Gastrocnemius medialis (tissue), 4 donors: ENCODE data around the gene SF3B3. TPM values are rescaled to one million over a fixed set of nuclear protein-coding genes. Genes with fewer than 3 reads are reported as not detected.
A peak's percentile ranks its signal among the peaks of the same experiment; 100 is the strongest.
"Not testable (repeated sequence)": the region's sequence is repeated elsewhere in the genome, so short reads cannot be mapped to it uniquely, and the experiment has no call there.

ENCODE experiments used
- ATAC-seq, 2 donors: fragments of 150-250 bp; one replicate each; pipeline ENCODE4 v1.9.1; 2016
- DNase-seq, 2 donors: peaks; one replicate each; pipeline ENCODE4 v3.0.0-alpha.2; 2019
- H3K27ac ChIP-seq, 4 donors: fragments of 200-600 bp; sonication (generic); 1 replicate in 1 of 4; 2 replicates in 3 of 4; pipeline ENCODE4 v1.5.1; 2016 to 2018; ENCODE audit warnings: mild to moderate bottlenecking in 2 of 4, moderate library complexity in 1 of 4
- H3K27me3 ChIP-seq, 3 donors: fragments of 200-600 bp; sonication (generic) in 2 of 3; 1 replicate in 1 of 3; 2 replicates in 2 of 3; pipeline versions ENCODE4 v1.5.1 to v1.6.0; 2016 to 2019; ENCODE audit warnings: mild to moderate bottlenecking in 1 of 3, moderate library complexity in 1 of 3
- H3K36me3 ChIP-seq, 2 donors: fragments of 200-600 bp; sonication (generic) in 1 of 2; one replicate each; pipeline ENCODE4 v1.5.1; 2017 to 2018
- H3K4me1 ChIP-seq, 2 donors: fragments of 200-600 bp; sonication (generic) in 1 of 2; one replicate each; pipeline ENCODE4 v1.5.1; 2016 to 2017; ENCODE audit warnings: mild to moderate bottlenecking in 2 of 2
- H3K4me3 ChIP-seq, 4 donors: fragments of 200-600 bp; sonication (generic) in 3 of 4; 1 replicate in 1 of 4; 2 replicates in 3 of 4; pipeline ENCODE4 v1.5.1; 2016 to 2019; ENCODE audit warnings: mild to moderate bottlenecking in 2 of 4
- H3K9me3 ChIP-seq, 3 donors: fragments of 200-600 bp; sonication (generic) in 2 of 3; 1 replicate in 1 of 3; 2 replicates in 2 of 3; pipeline ENCODE4 v1.5.1; 2016 to 2019
- POLR2A ChIP-seq, 2 donors: fragments of 450-650 bp; IDR thresholded peaks; one replicate each; pipeline ENCODE4 v1.6.1; 2017; ENCODE audit warnings: antibody characterized with exemption in 2 of 2, mild to moderate bottlenecking in 2 of 2, moderate library complexity in 2 of 2
- in situ Hi-C, 4 donors: fragments of 200-750 bp; cut with MboI; loops; one replicate each; pipeline versions ENCODE4 v1.15.0 to v1.8.0; 2017; ENCODE audit warnings: low sequenced_read_pairs in 4 of 4
- intact Hi-C: fragments of 100-400 bp; cut with DNase I; formaldehyde crosslinking; loops from one replicate; pipeline ENCODE4 v1.15.1; 2023; ENCODE audit warnings: low total_unique reads
- total RNA-seq, 4 donors: library from RNA; depleted of rRNA; stranded (reverse); fragments of >200 nt; gene quantifications; one replicate each; pipeline versions ENCODE4 v1.1.0 to v1.2.3, GENCODE V29; 2016
- TF ChIP-seq, protein P1 (sequence below), 5 experiments: fragments of 450-650 bp in 3 of 5; fragments of 200-600 bp in 2 of 5; sonication (generic) in 2 of 5; IDR thresholded peaks in 4 of 5; conservative IDR thresholded peaks in 1 of 5; 1 replicate in 4 of 5; 2 replicates in 1 of 5; pipeline ENCODE4 v1.5.1; 2016 to 2019; ENCODE audit warnings: antibody characterized with exemption in 5 of 5, mild to moderate bottlenecking in 3 of 5, moderate library complexity in 3 of 5

SF3B3 gene
- total RNA-seq, 4 donors from 2014 or later, result 71.0 to 110 (median 97.2) TPM

- Histone ChIP-seq H3K27ac (peak overlapping the region in 3 of 4 donors; percentile 25 to 58 (median 48)), H3K4me3 (no peak overlapping the region), H3K27me3 (no peaks in the 10 kb centered on the region), H3K9me3 (no peaks in the 10 kb centered on the region), H3K36me3 (peaks cover 3 to 41% of the 10 kb centered on the region in 2 donors), H3K4me1 (peaks cover 46 to 53% of the 10 kb centered on the region in 2 donors)
- intact Hi-C loops, result no loop called here
- in situ Hi-C loops, result loop anchor here (5.0 to 25.0 kb wide), 2 partner anchors 126 to 236 kb away; no protein-coding TSS in a partner anchor
- ATAC-seq, result no peak
- no peak for DNase-seq
- TF ChIP-seq POLR2A (IDR thresholded peaks at IDR 0.05), result no peak
- TF ChIP-seq, protein P1, sequence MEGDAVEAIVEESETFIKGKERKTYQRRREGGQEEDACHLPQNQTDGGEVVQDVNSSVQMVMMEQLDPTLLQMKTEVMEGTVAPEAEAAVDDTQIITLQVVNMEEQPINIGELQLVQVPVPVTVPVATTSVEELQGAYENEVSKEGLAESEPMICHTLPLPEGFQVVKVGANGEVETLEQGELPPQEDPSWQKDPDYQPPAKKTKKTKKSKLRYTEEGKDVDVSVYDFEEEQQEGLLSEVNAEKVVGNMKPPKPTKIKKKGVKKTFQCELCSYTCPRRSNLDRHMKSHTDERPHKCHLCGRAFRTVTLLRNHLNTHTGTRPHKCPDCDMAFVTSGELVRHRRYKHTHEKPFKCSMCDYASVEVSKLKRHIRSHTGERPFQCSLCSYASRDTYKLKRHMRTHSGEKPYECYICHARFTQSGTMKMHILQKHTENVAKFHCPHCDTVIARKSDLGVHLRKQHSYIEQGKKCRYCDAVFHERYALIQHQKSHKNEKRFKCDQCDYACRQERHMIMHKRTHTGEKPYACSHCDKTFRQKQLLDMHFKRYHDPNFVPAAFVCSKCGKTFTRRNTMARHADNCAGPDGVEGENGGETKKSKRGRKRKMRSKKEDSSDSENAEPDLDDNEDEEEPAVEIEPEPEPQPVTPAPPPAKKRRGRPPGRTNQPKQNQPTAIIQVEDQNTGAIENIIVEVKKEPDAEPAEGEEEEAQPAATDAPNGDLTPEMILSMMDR (IDR thresholded peaks at IDR 0.05 in 4 of 5, conservative IDR thresholded peaks at IDR 0.05 in 1 of 5), result no peak
These were observed 2.8 kb downstream of the SF3B3 start for GRCh38 chr16:70526403-70526802.

DNA sequence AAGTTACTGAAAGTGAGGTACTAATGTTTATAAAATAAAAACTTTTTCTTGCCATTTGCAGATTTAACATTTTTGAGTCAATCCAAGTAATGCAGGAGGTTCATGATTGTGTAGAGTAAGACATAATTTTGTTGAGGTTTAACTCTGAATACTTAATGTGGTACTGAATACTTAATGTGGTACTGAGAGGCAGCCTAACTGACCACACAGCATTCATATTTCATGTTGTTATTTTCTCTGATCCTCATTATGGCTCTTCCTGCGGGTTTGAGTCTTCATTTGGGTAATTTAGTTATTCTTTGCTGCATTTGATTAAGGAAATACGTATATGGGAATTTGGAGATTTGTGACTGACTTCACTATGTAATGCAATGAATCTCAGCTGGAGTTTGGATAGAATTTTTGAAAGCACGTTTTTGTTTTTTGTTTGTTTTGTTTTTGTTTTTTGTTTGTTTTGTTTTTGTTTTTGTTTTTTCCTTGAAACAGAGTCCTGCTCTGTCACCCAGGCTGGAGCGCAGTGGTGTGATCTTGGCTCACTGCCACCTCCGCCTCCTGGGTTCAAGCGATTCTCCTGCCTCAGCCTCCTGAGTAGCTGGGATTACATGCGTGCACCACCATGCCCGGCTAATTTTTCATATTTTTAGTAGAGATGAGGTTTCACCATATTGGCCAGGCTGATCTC, 3.8 kb downstream of the SF3B3 start:
- H3K4me1 ChIP-seq, result peaks cover 41 to 47% of the 10 kb centered on the region in 2 donors
- TF ChIP-seq, protein P1 (IDR thresholded peaks at IDR 0.05 in 4 of 5, conservative IDR thresholded peaks at IDR 0.05 in 1 of 5), result no peak
- TF ChIP-seq POLR2A (IDR thresholded peaks at IDR 0.05), result no peak
- no peaks in the 10 kb centered on the region for H3K27me3 ChIP-seq
- ATAC-seq (no peak), DNase-seq (no peak)
- peaks cover 4 to 51% of the 10 kb centered on the region in 2 donors for H3K36me3 ChIP-seq
- H3K9me3 ChIP-seq, result no peaks in the 10 kb centered on the region
- intact Hi-C loops (no loop called here), in situ Hi-C loops (loop anchor here (5.0 to 25.0 kb wide), 2 partner anchors 125 to 235 kb away; no protein-coding TSS in a partner anchor)
- H3K4me3 ChIP-seq, result no peak overlapping the region
- H3K27ac ChIP-seq, result peak overlapping the region in 3 of 4 donors; percentile 24 to 58 (median 25)

GRCh38 chr16:70529051-70529777, 5.6 kb downstream of the SF3B3 start:
- TF ChIP-seq, protein P1 (IDR thresholded peaks at IDR 0.05 in 4 of 5, conservative IDR thresholded peaks at IDR 0.05 in 1 of 5), result peak; percentile 37 to 61 (median 54)
- no peak for TF ChIP-seq POLR2A (IDR thresholded peaks at IDR 0.05)
- peak overlapping the region; percentile 19 to 70 (median 48) for H3K27ac ChIP-seq
- in situ Hi-C loops, result loop anchor here (5.0 to 25.0 kb wide), 2 partner anchors 123 to 233 kb away; no protein-coding TSS in a partner anchor

GRCh38 chr16:70529954-70530353, 6.3 kb downstream of the SF3B3 start:
- in situ Hi-C loops (loop anchor here (5.0 to 25.0 kb wide), 4 partner anchors 117 to 232 kb away; partner anchors contain the start of gene IL34 (in 1 of the 4)), intact Hi-C loops (loop anchor here (1.0 to 2.0 kb wide), 2 partner anchors 123 to 241 kb away; no protein-coding TSS in a partner anchor)
- not testable (repeated sequence) for H3K27me3 ChIP-seq, H3K4me3 ChIP-seq, DNase-seq, H3K27ac ChIP-seq, H3K9me3 ChIP-seq, ATAC-seq
- peaks cover 4 to 76% of the 10 kb centered on the region in 2 donors for H3K36me3 ChIP-seq
- H3K4me1 ChIP-seq, result peaks cover 34 to 35% of the 10 kb centered on the region in 2 donors

More at GRCh38 chr16:70529051-70529777, 5.6 kb downstream of the SF3B3 start:
- intact Hi-C loops, result loop anchor here (1.0 to 2.0 kb wide), 2 partner anchors 124 to 242 kb away; no protein-coding TSS in a partner anchor
- Histone ChIP-seq H3K9me3 (no peaks in the 10 kb centered on the region), H3K4me3 (no peak overlapping the region), H3K27me3 (no peaks in the 10 kb centered on the region), H3K36me3 (peaks cover 4 to 69% of the 10 kb centered on the region in 2 donors), H3K4me1 (peaks cover 36 to 41% of the 10 kb centered on the region in 2 donors)
- ATAC-seq (peak in 1 of 2 donors; percentile 17), DNase-seq (no peak)
